Lung (tissue), 10 donors: ENCODE data around the gene ARHGEF35. TPM values are rescaled to one million over a fixed set of nuclear protein-coding genes. Genes with fewer than 3 reads are reported as not detected.
"Not testable (repeated sequence)": the region's sequence is repeated elsewhere in the genome, so short reads cannot be mapped to it uniquely, and the experiment has no call there.

Source experiments
- ATAC-seq: fragments of 200-7000 bp; cut with Tn5 transposase; one replicate; pipeline ENCODE4 v1.9.1; 2020; ENCODE audit warnings: moderate number of reproducible peaks; ENCODE audit not compliant: insufficient read depth, low FRiP score
- DNase-seq, 3 donors: peaks; one replicate each; pipeline ENCODE4 v3.0.0-alpha.2; 2013 to 2017
- H3K27ac ChIP-seq, 2 donors: one replicate each; pipeline ENCODE4 v1.5.1; 2013; ENCODE audit warnings: mild to moderate bottlenecking in 2 of 2, moderate library complexity in 2 of 2, control low read depth in 1 of 2, inconsistent platforms in 1 of 2, low read depth in 1 of 2, low read length in 1 of 2
- H3K27me3 ChIP-seq, 3 donors: one replicate each; pipeline ENCODE4 v1.5.1; 2013; ENCODE audit warnings: low read length in 2 of 3; ENCODE audit not compliant: control insufficient read depth in 3 of 3, insufficient read depth in 3 of 3
- H3K36me3 ChIP-seq, 4 donors: one replicate each; pipeline ENCODE4 v1.5.1; 2013; ENCODE audit warnings: low read length in 4 of 4, mild to moderate bottlenecking in 1 of 4, moderate library complexity in 1 of 4; ENCODE audit not compliant: control insufficient read depth in 4 of 4, insufficient read depth in 4 of 4
- H3K4me1 ChIP-seq, 5 donors: one replicate each; pipeline ENCODE4 v1.5.1; 2013; ENCODE audit warnings: low read length in 5 of 5, mild to moderate bottlenecking in 2 of 5, moderate library complexity in 1 of 5; ENCODE audit not compliant: control insufficient read depth in 5 of 5, insufficient read depth in 5 of 5
- H3K4me3 ChIP-seq: one replicate; pipeline ENCODE4 v1.5.1; 2013; ENCODE audit warnings: mild to moderate bottlenecking, control low read depth, moderate library complexity
- H3K9ac ChIP-seq, 2 donors: one replicate each; pipeline ENCODE4 v1.5.1; 2013; ENCODE audit warnings: low read length in 2 of 2, control low read depth in 1 of 2; ENCODE audit not compliant: insufficient read depth in 1 of 2
- H3K9me3 ChIP-seq, 4 donors: one replicate each; pipeline ENCODE4 v1.5.1; 2013; ENCODE audit warnings: low read length in 3 of 4, mild to moderate bottlenecking in 1 of 4, moderate library complexity in 1 of 4; ENCODE audit not compliant: control insufficient read depth in 4 of 4, insufficient read depth in 3 of 4
- WGBS, 2 donors: extraction: QIAGEN DNeasy Blood & Tissue Kit; methylation state at CpG; one replicate each; pipeline ENCODE4 v1.1.7; 2013; 5-methylcytosine and 5-hydroxymethylcytosine counted together
- polyA plus RNA-seq, 2 donors: library from polyadenylated mRNA; stranded (reverse); fragments of 200-250 nt; gene quantifications; one replicate each; pipeline ENCODE4 v1.2.1, GENCODE V29; 2013
- total RNA-seq, 2 donors: library from RNA; depleted of rRNA in 1 of 2; stranded (reverse); fragments of >200 nt in 1 of 2; gene quantifications; one replicate each; pipeline ENCODE4 v1.2.1, GENCODE V29; 2014 to 2021
- donor health status: Bipolar disorder and iron deficiency.
- donor health status: healthy.
- donor health status: DM: yes; HTN: yes; CAD: no.

Gene ARHGEF35
- total and polyA plus RNA-seq, 4 donors, result 8.4 to 12.4 (median 9.9) TPM

GRCh38 chr7:144223675-144224074 is 28.0 kb upstream of the ARHGEF35 start:
- H3K4me1 ChIP-seq, ATAC-seq, H3K9ac ChIP-seq, H3K27ac ChIP-seq, DNase-seq, H3K9me3 ChIP-seq, H3K27me3 ChIP-seq, H3K4me3 ChIP-seq, H3K36me3 ChIP-seq: not testable (repeated sequence)

- ATAC-seq, result not testable (repeated sequence)
These were observed 24.9 kb upstream of the ARHGEF35 start for GRCh38 chr7:144220531-144220930.

DNA sequence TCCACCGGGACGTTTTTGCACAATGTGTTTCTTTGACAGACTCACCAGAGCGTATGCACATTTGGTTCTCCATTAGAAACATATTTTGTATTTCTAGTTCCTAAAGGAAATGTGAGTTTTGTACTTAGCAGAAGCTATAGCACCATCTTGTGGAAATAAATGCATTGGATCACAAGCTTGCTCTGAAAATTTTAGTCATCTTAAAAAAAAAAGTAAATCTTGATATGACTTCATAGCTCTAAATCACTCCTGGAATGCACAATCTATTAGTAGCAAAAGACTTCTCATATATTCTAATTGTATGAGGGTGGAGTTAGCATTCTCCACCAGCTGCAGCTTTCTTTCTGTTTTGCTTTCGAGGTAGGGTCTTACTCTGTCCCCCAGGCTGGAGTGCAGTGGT is 23.5 kb upstream of the ARHGEF35 start:
- no CpG with 5 or more reads among the region's 4 CpGs for WGBS, 2 donors

More at GRCh38 chr7:144220531-144220930, 24.9 kb upstream of the ARHGEF35 start:
- DNase-seq, H3K36me3 ChIP-seq, H3K9ac ChIP-seq, H3K4me3 ChIP-seq, H3K4me1 ChIP-seq, H3K27me3 ChIP-seq, H3K27ac ChIP-seq, H3K9me3 ChIP-seq: not testable (repeated sequence)

DNA sequence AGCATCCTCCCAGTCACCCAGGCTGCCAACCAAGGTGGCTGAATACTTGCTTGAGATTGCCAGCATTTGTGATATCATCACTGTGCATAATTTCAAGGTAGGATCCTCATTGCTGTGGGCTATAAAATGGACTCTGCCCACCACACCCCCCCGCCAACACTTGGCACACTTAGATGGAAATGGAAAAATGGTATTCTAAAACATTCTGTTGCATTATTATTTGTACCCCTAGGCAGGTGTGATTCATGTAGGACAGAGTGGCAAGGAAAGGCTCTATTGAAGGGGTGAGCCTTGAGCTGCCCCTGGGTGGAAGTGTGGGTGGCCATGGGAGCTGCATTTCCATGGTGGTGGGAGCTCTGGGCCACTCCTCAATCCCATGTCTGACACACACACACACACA is 22.9 kb upstream of the ARHGEF35 start:
- not testable (repeated sequence) for H3K36me3 ChIP-seq, H3K4me3 ChIP-seq, H3K4me1 ChIP-seq, H3K9ac ChIP-seq, H3K9me3 ChIP-seq, H3K27me3 ChIP-seq, H3K27ac ChIP-seq, DNase-seq, ATAC-seq
- WGBS, 2 donors, result 96 to 97% methylated on average over 1 of the region's 1 CpG

More for the DNA sequence above, 23.5 kb upstream of the ARHGEF35 start:
- not testable (repeated sequence) for H3K9me3 ChIP-seq, H3K9ac ChIP-seq, H3K27ac ChIP-seq, H3K4me1 ChIP-seq, DNase-seq, ATAC-seq, H3K4me3 ChIP-seq, H3K36me3 ChIP-seq, H3K27me3 ChIP-seq

GRCh38 chr7:144217200-144217599 is 21.6 kb upstream of the ARHGEF35 start:
- H3K4me3 ChIP-seq, H3K36me3 ChIP-seq, DNase-seq, H3K9me3 ChIP-seq, H3K27ac ChIP-seq, H3K4me1 ChIP-seq, H3K27me3 ChIP-seq, H3K9ac ChIP-seq, ATAC-seq: not testable (repeated sequence)

GRCh38 chr7:144205306-144205705 is 9.7 kb upstream of the ARHGEF35 start:
- DNase-seq, H3K4me3 ChIP-seq, H3K27me3 ChIP-seq, H3K9ac ChIP-seq, H3K36me3 ChIP-seq, H3K9me3 ChIP-seq, ATAC-seq, H3K27ac ChIP-seq, H3K4me1 ChIP-seq: not testable (repeated sequence)
- WGBS, 2 donors, result no CpG with 5 or more reads among the region's 5 CpGs

GRCh38 chr7:144203086-144203485 is 7.5 kb upstream of the ARHGEF35 start:
- not testable (repeated sequence) for DNase-seq, ATAC-seq, H3K36me3 ChIP-seq, H3K9ac ChIP-seq, H3K4me3 ChIP-seq, H3K9me3 ChIP-seq, H3K4me1 ChIP-seq, H3K27ac ChIP-seq, H3K27me3 ChIP-seq
- WGBS, 2 donors, result no CpG with 5 or more reads among the region's 3 CpGs

DNA sequence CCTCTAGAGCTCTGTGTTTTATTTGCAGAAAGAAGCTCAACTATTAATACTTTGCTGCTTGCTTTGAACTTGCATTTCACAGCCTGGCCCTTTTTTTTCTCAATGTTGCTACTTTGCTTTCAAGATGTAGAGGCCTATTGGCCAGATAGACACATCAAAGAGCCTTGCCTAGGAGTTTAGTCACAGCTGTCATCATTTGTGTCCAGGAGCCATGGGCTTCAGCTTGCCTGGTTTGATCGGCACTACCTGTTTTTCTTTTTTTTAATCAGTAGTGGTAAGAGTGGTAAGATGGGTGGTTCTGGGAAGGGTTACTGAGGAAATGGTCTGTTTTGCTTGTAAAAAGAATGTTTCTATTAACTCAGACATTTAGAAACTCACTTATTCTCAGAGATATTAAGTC is 6.3 kb upstream of the ARHGEF35 start:
- not testable (repeated sequence) for H3K4me3 ChIP-seq, H3K27ac ChIP-seq, DNase-seq, H3K27me3 ChIP-seq, H3K9me3 ChIP-seq, H3K36me3 ChIP-seq, H3K4me1 ChIP-seq, ATAC-seq, H3K9ac ChIP-seq
- WGBS, 2 donors, result no CpG with 5 or more reads among the region's 1 CpG

GRCh38 chr7:144198934-144199333 is 3.3 kb upstream of the ARHGEF35 start:
- not testable (repeated sequence) for H3K27me3 ChIP-seq, H3K36me3 ChIP-seq, H3K9ac ChIP-seq, ATAC-seq, H3K4me3 ChIP-seq, H3K4me1 ChIP-seq, H3K9me3 ChIP-seq, H3K27ac ChIP-seq, DNase-seq
- WGBS, 2 donors, result 71 to 82% methylated on average over 3 of the region's 4 CpGs
